Left ventricle myocardium inferior (tissue), 1 donor: Measurements from ENCODE around the gene KIF1C. TPM values are rescaled to one million over a fixed set of nuclear protein-coding genes. Genes with fewer than 3 reads are reported as not detected.

Experiments
- DNase-seq: peaks from one replicate; pipeline ENCODE4 v3.0.0-alpha.2; 2020
- H3K27ac ChIP-seq: fragments of 200-600 bp; replicated peaks from 2 replicates; pipeline ENCODE4 v1.8.0; 2021
- H3K27me3 ChIP-seq: fragments of 200-600 bp; 2 replicates; pipeline ENCODE4 v1.8.0; 2021; ENCODE audit warnings: low read depth
- H3K36me3 ChIP-seq: fragments of 200-600 bp; 2 replicates; pipeline ENCODE4 v1.8.0; 2021
- H3K4me1 ChIP-seq: fragments of 200-600 bp; 2 replicates; pipeline ENCODE4 v1.8.0; 2021
- H3K4me3 ChIP-seq: fragments of 200-600 bp; 2 replicates; pipeline ENCODE4 v1.8.0; 2021; ENCODE audit warnings: mild to moderate bottlenecking, moderate library complexity
- H3K9me3 ChIP-seq: fragments of 200-600 bp; replicated peaks from 2 replicates; pipeline ENCODE4 v1.8.0; 2021
- CTCF ChIP-seq: fragments of 200-600 bp; IDR thresholded peaks from 2 replicates; pipeline ENCODE4 v1.8.0; 2021; ENCODE audit warnings: antibody characterized with exemption, mild to moderate bottlenecking, borderline replicate concordance
- intact Hi-C: fragments of 100-400 bp; cut with micrococcal nuclease; formaldehyde crosslinking; loops from one replicate; pipeline ENCODE4 v1.11.0; 2022
- total RNA-seq: library from RNA; stranded (reverse); fragmentation: NEBNext Ultra II Directional; extraction: Animal tissue kit (Norgen Biotek cat#: 25700); gene quantifications from one replicate; pipeline ENCODE4 v1.2.1, GENCODE V29; 2021
- donor health status: DM: no; HTN: yes; CAD: no; lungs with severe emphysema.

Gene KIF1C
- total RNA-seq, 1 donor from 2014 or later, result 686 TPM

- Histone ChIP-seq H3K36me3 (peaks cover 65% of the 10 kb centered on the region), H3K27me3 (no peaks in the 10 kb centered on the region), H3K4me3 (peak overlapping the region; percentile 34), H3K9me3 (no peaks in the 10 kb centered on the region), H3K4me1 (peaks cover 54% of the 10 kb centered on the region), H3K27ac (peak overlapping the region; percentile 80)
- DNase-seq, result peak; percentile 54
- intact Hi-C loops, result no loop called here
- no peak for TF ChIP-seq CTCF
Observed at GRCh38 chr17:4974115-4974670, 23.6 kb upstream of the KIF1C start.

GRCh38 chr17:4978726-4979125, 19.0 kb upstream of the KIF1C start:
- Histone ChIP-seq H3K4me3 (no peak overlapping the region), H3K9me3 (no peaks in the 10 kb centered on the region), H3K27me3 (no peaks in the 10 kb centered on the region), H3K27ac (no peak overlapping the region), H3K36me3 (peaks cover 72% of the 10 kb centered on the region), H3K4me1 (peaks cover 28% of the 10 kb centered on the region)
- TF ChIP-seq CTCF, result no peak
- DNase-seq, result no peak
- intact Hi-C loops, result no loop called here

- no peaks in the 10 kb centered on the region for H3K9me3 ChIP-seq
- intact Hi-C loops, result no loop called here
- H3K36me3 ChIP-seq, result peaks cover 76% of the 10 kb centered on the region
- no peak for DNase-seq
- H3K4me3 ChIP-seq, result no peak overlapping the region
- peak; percentile 80 for TF ChIP-seq CTCF
- H3K27me3 ChIP-seq, result no peaks in the 10 kb centered on the region
- no peak overlapping the region for H3K27ac ChIP-seq
- H3K4me1 ChIP-seq, result peaks cover 10% of the 10 kb centered on the region
Observed at GRCh38 chr17:4980644-4981216, 17.0 kb upstream of the KIF1C start.

- peaks cover 22% of the 10 kb centered on the region for H3K4me1 ChIP-seq
- H3K9me3 ChIP-seq, result no peaks in the 10 kb centered on the region
- no peak for TF ChIP-seq CTCF
- H3K27me3 ChIP-seq, result no peaks in the 10 kb centered on the region
- H3K36me3 ChIP-seq, result peaks cover 61% of the 10 kb centered on the region
- DNase-seq, result no peak
- no peak overlapping the region for H3K27ac ChIP-seq
- no peak overlapping the region for H3K4me3 ChIP-seq
- intact Hi-C loops, result no loop called here
Observed at GRCh38 chr17:4982305-4982704, 15.4 kb upstream of the KIF1C start.

GRCh38 chr17:4986403-4986802, 11.3 kb upstream of the KIF1C start:
- Histone ChIP-seq H3K4me3 (peak overlapping the region; percentile 90), H3K4me1 (peaks cover 39% of the 10 kb centered on the region), H3K36me3 (peaks cover 25% of the 10 kb centered on the region), H3K27me3 (no peaks in the 10 kb centered on the region), H3K9me3 (no peaks in the 10 kb centered on the region), H3K27ac (peak overlapping the region; percentile 95)
- no peak for DNase-seq
- no peak for TF ChIP-seq CTCF
- intact Hi-C loops, result no loop called here
